Measurements from ENCODE around the gene ABCA9. TPM values are rescaled to one million over a fixed set of nuclear protein-coding genes. Genes with fewer than 3 reads are reported as not detected.

Gene ABCA9
- polyA plus RNA-seq, 1 donor (not counting 4 experiments of a cell fraction or from before 2014, with no cell fraction given) = 0.17 TPM

GRCh38 chr17:69067274-69068047, 6.7 kb upstream of the ABCA9 start:
- dilution Hi-C loops (cut with MboI; ENCODE audit: extremely low pct_ligation_motif_present, low sequenced_read_pairs) = no loop called here
- H2AFZ ChIP-seq (ENCODE audit: control insufficient read depth, low read length) = no peak overlapping the region

GRCh38 chr17:69066482-69066881, 5.8 kb upstream of the ABCA9 start:
- H4K20me1 ChIP-seq (ENCODE audit: control insufficient read depth, extremely low read depth, insufficient read depth, low read length) = no peaks in the 10 kb centered on the region
- TF ChIP-seq EZH2 (IDR thresholded peaks at IDR 0.05; ENCODE audit: low read length) (no peak), CTCF (optimal IDR thresholded peaks at IDR 0.05 in 1 of 3, IDR thresholded peaks at IDR 0.05 in 1 of 3, conservative IDR thresholded peaks at IDR 0.05 in 1 of 3; ENCODE audit: extremely low read depth in 1 of 3, insufficient read depth in 2 of 3, low read length in 3 of 3) (no peak)
- no peak for FAIRE-seq
- H3K79me2 ChIP-seq (ENCODE audit: control insufficient read depth, insufficient read depth, low read length) = no peaks in the 10 kb centered on the region
- no peaks in the 10 kb centered on the region for H3K27me3 ChIP-seq (ENCODE audit: control insufficient read depth, extremely low read depth, insufficient read depth, low read length)
- H3K27ac ChIP-seq (ENCODE audit: control insufficient read depth, insufficient read depth, low read length) = no peak overlapping the region
- H3K4me3 ChIP-seq (ENCODE audit: control insufficient read depth in 2 of 3, extremely low read depth in 1 of 3, insufficient read depth in 2 of 3, low read depth in 1 of 3, low read length in 3 of 3) = no peak overlapping the region
- H3K9me3 ChIP-seq (ENCODE audit: control insufficient read depth, low read depth, low read length) = no peaks in the 10 kb centered on the region
- H3K4me1 ChIP-seq (ENCODE audit: control insufficient read depth, extremely low read depth, insufficient read depth, low read length) = no peaks in the 10 kb centered on the region
- no peak for DNase-seq (ENCODE audit: low read depth, low spot score)
- H3K9ac ChIP-seq (ENCODE audit: control insufficient read depth, extremely low read depth, insufficient read depth, low read length) = no peak overlapping the region
- H3K4me2 ChIP-seq (ENCODE audit: control insufficient read depth, extremely low read depth, insufficient read depth, low read depth, low read length) = no peak overlapping the region
- no peaks in the 10 kb centered on the region for H3K9me1 ChIP-seq (ENCODE audit: control insufficient read depth, extremely low read depth, insufficient read depth, low read length)
- no peaks in the 10 kb centered on the region for H3K36me3 ChIP-seq (ENCODE audit: control insufficient read depth in 2 of 2, extremely low read depth in 1 of 2, insufficient read depth in 2 of 2, low read length in 2 of 2)
- H2AFZ ChIP-seq (ENCODE audit: control insufficient read depth, low read length) = no peak overlapping the region
- dilution Hi-C loops (cut with MboI; ENCODE audit: extremely low pct_ligation_motif_present, low sequenced_read_pairs) = no loop called here

More at GRCh38 chr17:69067274-69068047, 6.7 kb upstream of the ABCA9 start:
- H3K9ac ChIP-seq (ENCODE audit: control insufficient read depth, extremely low read depth, insufficient read depth, low read length) = no peak overlapping the region
- no peak for DNase-seq (ENCODE audit: low read depth, low spot score)
- no peak for TF ChIP-seq EZH2 (IDR thresholded peaks at IDR 0.05; ENCODE audit: low read length)
- TF ChIP-seq CTCF (optimal IDR thresholded peaks at IDR 0.05 in 1 of 3, IDR thresholded peaks at IDR 0.05 in 1 of 3, conservative IDR thresholded peaks at IDR 0.05 in 1 of 3; ENCODE audit: extremely low read depth in 1 of 3, insufficient read depth in 2 of 3, low read length in 3 of 3) = no peak
- no peak overlapping the region for H3K4me2 ChIP-seq (ENCODE audit: control insufficient read depth, extremely low read depth, insufficient read depth, low read depth, low read length)
- no peaks in the 10 kb centered on the region for H3K9me1 ChIP-seq (ENCODE audit: control insufficient read depth, extremely low read depth, insufficient read depth, low read length)
- H4K20me1 ChIP-seq (ENCODE audit: control insufficient read depth, extremely low read depth, insufficient read depth, low read length) = no peaks in the 10 kb centered on the region
- no peak for FAIRE-seq
- no peak overlapping the region for H3K27ac ChIP-seq (ENCODE audit: control insufficient read depth, insufficient read depth, low read length)
- no peaks in the 10 kb centered on the region for H3K79me2 ChIP-seq (ENCODE audit: control insufficient read depth, insufficient read depth, low read length)
- no peaks in the 10 kb centered on the region for H3K27me3 ChIP-seq (ENCODE audit: control insufficient read depth, extremely low read depth, insufficient read depth, low read length)
- H3K36me3 ChIP-seq (ENCODE audit: control insufficient read depth in 2 of 2, extremely low read depth in 1 of 2, insufficient read depth in 2 of 2, low read length in 2 of 2) = no peaks in the 10 kb centered on the region
- no peaks in the 10 kb centered on the region for H3K4me1 ChIP-seq (ENCODE audit: control insufficient read depth, extremely low read depth, insufficient read depth, low read length)
- no peaks in the 10 kb centered on the region for H3K9me3 ChIP-seq (ENCODE audit: control insufficient read depth, low read depth, low read length)
- H3K4me3 ChIP-seq (ENCODE audit: control insufficient read depth in 2 of 3, extremely low read depth in 1 of 3, insufficient read depth in 2 of 3, low read depth in 1 of 3, low read length in 3 of 3) = no peak overlapping the region

All from keratinocyte (primary cell).